HEK293T (cell line): ENCODE data around the gene PLA2G12B.
"Not testable (repeated sequence)": the region's sequence is repeated elsewhere in the genome, so short reads cannot be mapped to it uniquely, and the experiment has no call there.

Experiments used
- CTCF ChIA-PET: fragments of 350-600 bp; formaldehyde crosslinking; extraction: SDS; loops from one replicate; lab custom pipeline; 2021; ENCODE audit warnings: antibody characterized with exemption, inconsistent platforms; lab: Yijun Ruan, JAX
- POLR2A ChIA-PET: fragments of 350-600 bp; formaldehyde crosslinking; extraction: SDS; loops from one replicate; lab custom pipeline; 2020; ENCODE audit warnings: antibody characterized with exemption, inconsistent platforms; lab: Yijun Ruan, JAX
- DNase-seq: peaks from one replicate; pipeline ENCODE4 v3.0.0; 2012; ENCODE audit warnings: mixed read lengths; ENCODE audit errors: extremely low spot score
- ARNT ChIP-seq: fragments of 450-650 bp; IDR thresholded peaks from 2 replicates; pipeline ENCODE4 v1.6.1; 2017; ENCODE audit warnings: mild to moderate bottlenecking
- BHLHE40 ChIP-seq: fragments of 450-650 bp; IDR thresholded peaks from 2 replicates; pipeline ENCODE4 v1.6.1; 2016; ENCODE audit warnings: mild to moderate bottlenecking, moderate library complexity, borderline replicate concordance
- CTBP1 ChIP-seq: fragments of 450-650 bp; IDR thresholded peaks from 2 replicates; pipeline ENCODE4 v1.6.1; 2016; ENCODE audit warnings: borderline replicate concordance
- ELF4 ChIP-seq: fragments of 450-650 bp; IDR thresholded peaks from 2 replicates; pipeline ENCODE4 v1.6.1; 2017; ENCODE audit warnings: antibody characterized with exemption
- FOXA1 ChIP-seq: fragments of 450-650 bp; IDR thresholded peaks from 2 replicates; pipeline ENCODE4 v1.6.1; 2016; ENCODE audit warnings: mild to moderate bottlenecking
- FOXK2 ChIP-seq: fragments of 450-650 bp; IDR thresholded peaks from 2 replicates; pipeline ENCODE4 v1.6.1; 2016; ENCODE audit warnings: mild to moderate bottlenecking
- FOXM1 ChIP-seq: fragments of 450-650 bp; IDR thresholded peaks from 2 replicates; pipeline ENCODE4 v1.6.1; 2017; ENCODE audit warnings: mild to moderate bottlenecking, borderline replicate concordance
- HDGF ChIP-seq: fragments of 450-650 bp; IDR thresholded peaks from 2 replicates; pipeline ENCODE4 v1.6.1; 2017; ENCODE audit warnings: antibody characterized with exemption, borderline replicate concordance
- L3MBTL2 ChIP-seq: fragments of 450-650 bp; conservative IDR thresholded peaks from 2 replicates; pipeline ENCODE4 v1.6.1; 2016; ENCODE audit warnings: mild to moderate bottlenecking
- LEF1 ChIP-seq: fragments of 450-650 bp; IDR thresholded peaks from 2 replicates; pipeline ENCODE4 v1.6.1; 2017; ENCODE audit warnings: mild to moderate bottlenecking, borderline replicate concordance
- NFRKB ChIP-seq: fragments of 450-650 bp; IDR thresholded peaks from 2 replicates; pipeline ENCODE4 v1.6.1; 2016; ENCODE audit warnings: mild to moderate bottlenecking, moderate library complexity
- SP1 ChIP-seq: fragments of 450-650 bp; IDR thresholded peaks from 2 replicates; pipeline ENCODE4 v1.6.1; 2017
- SUZ12 ChIP-seq: fragments of 450-650 bp; IDR thresholded peaks from 2 replicates; pipeline ENCODE4 v1.6.1; 2016; ENCODE audit warnings: mild to moderate bottlenecking
- TARDBP ChIP-seq: fragments of 450-650 bp; IDR thresholded peaks from 2 replicates; pipeline ENCODE4 v1.6.1; 2016
- ZNF384 ChIP-seq: fragments of 450-650 bp; IDR thresholded peaks from 2 replicates; pipeline ENCODE4 v1.6.1; 2016
- TF ChIP-seq, protein P1 (sequence below): fragments of 450-650 bp; IDR thresholded peaks from 2 replicates; pipeline ENCODE4 v1.6.1; 2016

Gene PLA2G12B

DNA sequence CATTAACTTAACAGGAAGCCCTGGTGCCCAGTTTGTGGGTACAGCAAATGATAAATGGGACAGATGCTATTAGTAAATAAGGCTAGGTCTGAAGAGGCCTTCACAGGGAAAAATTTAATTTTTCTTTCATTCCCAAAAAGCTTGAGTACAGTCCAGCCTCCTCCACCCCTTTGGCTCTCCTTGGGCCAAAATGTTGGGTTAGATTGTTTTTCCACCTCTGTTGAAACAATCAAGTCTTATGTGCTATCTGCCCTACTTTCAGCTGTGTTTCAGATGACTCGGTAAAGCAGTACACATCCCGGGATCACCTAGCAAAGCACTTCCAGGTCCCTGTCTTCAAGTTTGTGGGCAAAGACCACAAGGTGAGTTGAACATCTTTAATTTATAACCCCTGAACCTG is 24.3 kb downstream of the PLA2G12B start:
- ChIA-PET CTCF (interaction anchor here (0.6 kb wide), 1 partner anchor 237 kb away, joined by 4 read pairs; no protein-coding TSS in a partner anchor), POLR2A (no interaction called here)

DNA sequence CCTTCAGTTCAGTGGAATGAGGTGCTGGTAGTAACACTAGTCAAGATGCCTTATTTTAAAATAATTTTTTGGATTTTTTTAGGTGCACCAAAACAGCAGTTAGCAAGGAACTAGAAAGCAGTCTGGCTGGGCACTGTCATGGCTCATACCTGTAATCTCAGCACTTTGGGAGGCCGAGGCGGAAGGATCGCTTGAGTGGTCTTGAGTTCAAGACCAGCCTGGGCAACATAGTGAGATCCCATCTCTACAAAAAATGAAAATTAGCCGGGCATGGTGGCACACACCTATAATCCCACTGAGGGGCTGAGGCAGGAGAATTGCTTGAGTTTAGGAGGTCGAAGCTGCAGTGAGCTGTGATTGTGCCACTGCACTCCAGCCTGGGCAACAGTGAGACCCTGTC is 25.8 kb downstream of the PLA2G12B start:
- TF ChIP-seq TARDBP = no peak
- no peak for TF ChIP-seq FOXA1
- no peak for TF ChIP-seq FOXM1
- no peak for TF ChIP-seq ELF4
- no peak for TF ChIP-seq ZNF384
- TF ChIP-seq CTBP1 = no peak
- no peak for TF ChIP-seq L3MBTL2
- TF ChIP-seq, protein P1, sequence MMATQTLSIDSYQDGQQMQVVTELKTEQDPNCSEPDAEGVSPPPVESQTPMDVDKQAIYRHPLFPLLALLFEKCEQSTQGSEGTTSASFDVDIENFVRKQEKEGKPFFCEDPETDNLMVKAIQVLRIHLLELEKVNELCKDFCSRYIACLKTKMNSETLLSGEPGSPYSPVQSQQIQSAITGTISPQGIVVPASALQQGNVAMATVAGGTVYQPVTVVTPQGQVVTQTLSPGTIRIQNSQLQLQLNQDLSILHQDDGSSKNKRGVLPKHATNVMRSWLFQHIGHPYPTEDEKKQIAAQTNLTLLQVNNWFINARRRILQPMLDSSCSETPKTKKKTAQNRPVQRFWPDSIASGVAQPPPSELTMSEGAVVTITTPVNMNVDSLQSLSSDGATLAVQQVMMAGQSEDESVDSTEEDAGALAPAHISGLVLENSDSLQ = no peak
- no peak for TF ChIP-seq LEF1
- no peak for TF ChIP-seq BHLHE40
- no peak for TF ChIP-seq SUZ12
- no peak for TF ChIP-seq FOXK2
- TF ChIP-seq HDGF = no peak
- TF ChIP-seq ARNT = no peak
- no peak for TF ChIP-seq SP1
- no peak for TF ChIP-seq NFRKB
- no peak for DNase-seq
- ChIA-PET POLR2A (no interaction called here), CTCF (no interaction called here)

More for the DNA sequence above, 24.3 kb downstream of the PLA2G12B start:
- no peak for TF ChIP-seq ELF4
- TF ChIP-seq FOXK2 = no peak
- DNase-seq = no peak

DNA sequence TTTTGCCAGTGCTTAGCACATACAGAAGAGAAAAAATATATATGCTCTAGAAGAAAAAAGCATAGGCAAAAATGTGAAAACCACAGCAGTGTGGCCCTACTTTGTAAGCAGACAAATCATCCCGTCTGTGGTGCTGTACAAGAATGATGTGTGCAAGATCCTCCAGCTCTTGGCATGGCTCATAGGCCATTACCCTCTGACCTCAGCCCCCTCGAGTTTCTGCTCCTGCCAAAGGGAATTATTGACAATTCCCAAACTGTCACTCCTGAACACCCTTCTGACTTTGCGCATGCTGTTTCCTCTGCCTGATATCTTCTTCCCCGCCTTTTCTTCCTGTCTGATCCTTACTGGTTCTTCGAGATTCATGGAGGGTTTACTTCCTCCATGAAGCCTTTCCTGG is 27.1 kb downstream of the PLA2G12B start:
- no peak for DNase-seq
- TF ChIP-seq SUZ12 (no peak), SP1 (no peak)
- ChIA-PET CTCF (no interaction called here), POLR2A (no interaction called here)

DNA sequence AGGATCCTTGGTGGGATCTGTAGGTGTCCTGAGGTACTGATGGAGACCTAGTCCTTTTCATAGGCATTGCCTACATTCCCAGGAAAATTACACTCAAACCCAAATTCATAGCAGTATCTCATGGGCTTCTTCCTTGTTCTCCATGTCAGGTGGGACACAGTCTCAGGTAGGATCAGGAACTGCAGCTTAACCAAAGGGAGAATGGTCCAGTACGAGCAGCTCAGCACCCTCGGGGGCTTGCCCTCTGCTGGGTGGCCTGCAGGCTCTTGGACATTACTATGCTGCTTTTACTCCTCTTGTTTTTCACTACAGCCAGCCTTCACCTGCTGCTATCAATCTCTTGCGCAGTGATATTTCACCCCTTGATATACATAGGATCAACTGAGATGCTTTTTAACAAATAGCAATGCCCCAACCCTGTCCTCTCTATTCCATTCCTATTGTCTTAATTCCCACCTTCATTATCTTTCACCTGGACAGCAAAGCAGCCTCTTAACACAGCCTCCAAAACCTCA is 28.6 kb downstream of the PLA2G12B start:
- CTCF ChIA-PET = interaction anchor here (0.7 kb wide), 1 partner anchor 23 kb away, joined by 3 read pairs; no protein-coding TSS in a partner anchor
- no peak for DNase-seq
- POLR2A ChIA-PET = no interaction called here
- TF ChIP-seq ELF4 = no peak
- TF ChIP-seq TARDBP = no peak
- TF ChIP-seq SUZ12 = no peak
- no peak for TF ChIP-seq FOXM1
- TF ChIP-seq BHLHE40 = no peak
- no peak for TF ChIP-seq HDGF

DNA sequence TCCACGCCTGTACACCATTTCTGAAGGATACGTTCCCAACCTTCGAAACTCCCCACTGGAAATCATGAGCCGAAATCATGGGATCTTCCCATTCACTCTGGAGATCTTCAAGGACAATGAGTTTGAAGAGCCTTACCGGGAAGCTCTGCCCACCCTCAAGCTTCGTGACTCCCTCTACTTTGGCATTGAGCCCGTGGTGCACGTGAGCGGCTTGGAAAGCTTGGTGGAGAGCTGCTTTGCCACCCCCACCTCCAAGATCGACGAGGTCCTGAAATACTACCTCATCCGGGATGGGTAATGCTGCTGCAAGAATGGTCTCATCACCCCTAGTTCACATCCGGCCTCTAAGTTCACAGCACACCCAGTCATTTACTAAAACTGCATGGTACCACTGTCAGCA is 30.3 kb downstream of the PLA2G12B start:
- ChIA-PET POLR2A (no interaction called here), CTCF (no interaction called here)
- TF ChIP-seq L3MBTL2 = no peak
- no peak for TF ChIP-seq ARNT
- no peak for TF ChIP-seq FOXA1
- no peak for TF ChIP-seq ELF4
- TF ChIP-seq TARDBP = no peak
- TF ChIP-seq FOXM1 = no peak
- no peak for TF ChIP-seq CTBP1
- no peak for TF ChIP-seq HDGF
- TF ChIP-seq BHLHE40 = no peak
- DNase-seq = no peak

DNA sequence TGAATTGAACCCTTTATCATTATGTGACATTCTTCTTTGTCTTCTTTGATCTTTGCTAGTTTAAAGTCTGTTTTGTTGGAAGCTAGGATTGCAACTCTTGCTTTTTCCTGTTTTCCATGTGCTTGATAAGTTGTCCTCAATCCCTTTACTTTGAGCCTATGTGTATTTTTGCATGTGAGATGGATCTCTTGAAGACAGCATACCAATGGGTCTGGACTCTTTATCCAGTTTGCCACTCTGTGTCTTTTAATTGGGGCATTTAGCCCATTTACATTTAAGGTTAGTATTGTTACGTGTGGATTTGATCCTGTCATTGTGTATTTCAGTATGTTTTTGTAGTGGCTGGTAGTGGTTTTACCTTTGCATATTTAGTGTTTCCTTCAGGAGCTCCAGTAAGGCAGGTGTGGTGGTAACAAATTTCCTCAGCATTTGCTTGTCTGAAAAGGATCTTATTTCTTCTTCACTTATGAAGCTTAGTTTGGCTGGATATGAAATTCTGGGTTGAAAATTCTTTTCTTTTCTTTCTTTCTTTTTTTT is 33.4 kb downstream of the PLA2G12B start:
- POLR2A ChIA-PET, CTCF ChIA-PET, DNase-seq: not testable (repeated sequence)

DNA sequence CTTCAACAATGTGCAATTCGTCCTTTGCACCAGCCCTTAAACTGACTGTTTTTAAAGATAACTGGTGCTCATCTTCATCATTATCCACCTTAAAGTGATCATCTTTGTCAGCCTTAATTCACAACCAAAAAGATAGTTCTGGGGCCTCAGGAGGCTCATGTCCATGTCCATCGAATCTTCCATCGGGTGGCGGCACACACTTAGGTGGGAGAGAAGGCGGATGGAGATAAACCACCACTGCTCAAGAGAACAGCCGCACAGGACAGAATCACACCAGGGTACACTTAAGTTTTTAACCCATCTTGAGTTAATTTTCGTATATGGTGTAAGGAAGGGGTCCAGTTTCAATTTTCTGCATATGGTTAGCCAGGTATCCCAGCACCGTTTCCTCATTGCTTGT is 36.3 kb downstream of the PLA2G12B start:
- TF ChIP-seq FOXM1 (no peak), TARDBP (no peak)
- POLR2A ChIA-PET = no interaction called here
- no peak for DNase-seq
- CTCF ChIA-PET = no interaction called here

DNA sequence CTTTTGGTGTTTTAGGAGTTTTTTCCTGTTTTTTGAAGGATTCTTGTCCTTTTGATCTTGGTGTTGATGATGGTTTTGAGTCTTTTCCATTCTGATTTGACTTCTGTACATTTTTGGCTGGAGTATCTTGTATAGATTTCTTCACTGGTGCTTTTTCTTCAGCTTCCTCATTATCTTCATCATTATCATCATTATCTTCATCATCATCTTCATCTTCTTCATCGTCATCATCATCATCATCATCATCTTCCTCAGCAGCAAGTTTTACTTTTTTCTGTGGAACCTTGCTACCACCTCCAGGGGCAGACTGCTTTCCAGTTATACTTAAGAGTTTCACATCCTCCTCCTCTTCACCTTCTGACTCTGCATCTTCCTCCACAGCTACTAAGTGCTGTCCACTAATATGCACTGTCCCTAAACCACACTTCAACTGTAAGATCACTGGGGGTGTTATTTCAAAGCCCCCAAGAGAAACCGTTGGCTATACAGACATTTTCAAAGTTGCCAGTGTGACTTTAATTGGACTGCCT is 36.7 kb downstream of the PLA2G12B start:
- CTCF ChIA-PET, DNase-seq, POLR2A ChIA-PET: not testable (repeated sequence)

DNA sequence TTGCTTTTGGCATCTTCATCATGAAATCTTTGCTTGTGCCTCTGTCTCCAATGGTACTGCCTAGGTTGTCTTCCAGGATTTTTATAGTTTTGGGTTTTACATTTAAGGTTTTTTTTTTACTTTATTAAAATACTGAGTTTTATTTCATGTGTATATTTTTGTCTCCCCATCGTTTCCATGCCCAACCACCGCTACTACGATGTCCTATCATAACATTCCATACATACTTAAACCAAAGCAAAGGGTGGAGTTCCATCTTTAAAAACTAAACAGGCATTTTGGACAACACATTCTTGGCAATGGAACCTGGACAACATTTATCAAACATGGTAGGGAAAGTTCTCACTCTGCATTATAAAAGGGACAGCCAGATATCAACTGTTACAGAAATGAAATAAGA is 37.4 kb downstream of the PLA2G12B start:
- DNase-seq, CTCF ChIA-PET, POLR2A ChIA-PET: not testable (repeated sequence)
